Esophagus muscularis mucosa (tissue), 4 donors: ENCODE data around the gene ACVR1. TPM values are rescaled to one million over a fixed set of nuclear protein-coding genes. Genes with fewer than 3 reads are reported as not detected.

Source experiments
- DNase-seq: peaks from one replicate; pipeline ENCODE4 v3.0.0-alpha.2; 2017; ENCODE audit errors: extremely low spot score
- H3K27ac ChIP-seq, 4 donors: fragments of 200-600 bp; sonication (generic); replicated peaks in 1 of 4; 1 replicate in 3 of 4; 2 replicates in 1 of 4; pipeline ENCODE4 v1.5.1; 2016 to 2019; ENCODE audit warnings: mild to moderate bottlenecking in 1 of 4
- H3K27me3 ChIP-seq, 4 donors: fragments of 200-600 bp; sonication (generic); one replicate each; pipeline versions ENCODE4 v1.5.1 to v1.6.0; 2016 to 2019
- H3K36me3 ChIP-seq, 4 donors: fragments of 200-600 bp; sonication (generic); one replicate each; pipeline ENCODE4 v1.5.1; 2016 to 2019
- H3K4me1 ChIP-seq, 4 donors: fragments of 200-600 bp; sonication (generic); one replicate each; pipeline ENCODE4 v1.5.1; 2016 to 2019
- H3K4me3 ChIP-seq, 4 donors: fragments of 200-600 bp; sonication (generic); 1 replicate in 2 of 4; 2 replicates in 2 of 4; pipeline ENCODE4 v1.5.1; 2016 to 2019; ENCODE audit warnings: mild to moderate bottlenecking in 4 of 4, moderate library complexity in 1 of 4
- H3K9me3 ChIP-seq, 4 donors: fragments of 200-600 bp; sonication (generic); 1 replicate in 3 of 4; 2 replicates in 1 of 4; pipeline ENCODE4 v1.5.1; 2016 to 2019
- EP300 ChIP-seq: sonication (generic); formaldehyde crosslinking; IDR thresholded peaks from one replicate; pipeline ENCODE4 v1.6.1; 2017; ENCODE audit warnings: antibody characterized with exemption
- POLR2A ChIP-seq: fragments of 450-650 bp; IDR thresholded peaks from one replicate; pipeline ENCODE4 v1.6.1; 2017; ENCODE audit warnings: antibody characterized with exemption, moderate library complexity, mild to moderate bottlenecking, low read depth
- POLR2AphosphoS5 ChIP-seq, 2 donors: sonication (generic); formaldehyde crosslinking; IDR thresholded peaks; one replicate each; pipeline ENCODE4 v1.6.1; 2017; ENCODE audit warnings: antibody characterized with exemption in 2 of 2
- WGBS: methylation state at CpG from one replicate; pipeline ENCODE4 v1.1.5; 2018; 5-methylcytosine and 5-hydroxymethylcytosine counted together
- intact Hi-C: fragments of 100-400 bp; cut with DNase I; formaldehyde crosslinking; loops from one replicate; pipeline ENCODE4 v1.15.1; 2023
- total RNA-seq, 4 donors: library from RNA; depleted of rRNA; stranded (reverse); fragments of >200 nt; gene quantifications; one replicate each; pipeline versions ENCODE4 v1.1.0 to v1.2.1, GENCODE V29; 2016
- TF ChIP-seq, protein P1 (sequence below), 3 experiments: fragments of 200-600 bp in 2 of 3; fragments of 450-650 bp in 1 of 3; sonication (generic) in 2 of 3; IDR thresholded peaks; one replicate each; pipeline ENCODE4 v1.5.1; 2017 to 2019; ENCODE audit warnings: antibody characterized with exemption in 3 of 3, mild to moderate bottlenecking in 2 of 3, moderate library complexity in 1 of 3

ACVR1 gene
- total RNA-seq, 4 donors from 2014 or later: 25.2 to 39.1 (median 32.3) TPM

DNA sequence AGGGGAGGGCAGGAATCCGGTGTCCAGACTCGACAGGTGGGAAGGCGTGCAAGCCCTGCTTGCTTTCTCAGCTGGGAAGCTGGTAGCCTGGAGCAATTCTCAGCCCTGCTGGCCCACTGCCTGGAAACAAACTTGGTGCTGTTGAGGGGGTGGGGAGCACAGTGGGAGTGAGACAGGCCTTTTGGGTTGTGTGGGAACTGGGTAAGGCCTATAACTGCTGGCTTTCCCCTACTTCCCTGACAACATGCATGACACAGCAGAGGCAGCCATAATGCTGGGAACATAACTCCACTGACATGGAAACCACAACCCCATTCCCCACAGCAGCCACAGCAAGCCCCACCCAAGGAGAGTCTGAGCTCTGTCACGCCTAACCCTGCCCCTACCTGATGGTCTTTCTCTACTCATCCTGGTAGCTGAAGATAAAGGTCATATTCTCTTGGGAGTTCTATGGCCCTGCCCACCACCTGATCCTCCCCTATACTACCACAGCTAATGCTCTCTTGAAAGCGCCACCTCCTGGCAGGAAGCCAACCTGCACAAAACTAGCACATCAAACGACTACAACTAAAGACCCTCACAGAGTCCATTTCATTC is 124.6 kb downstream of the ACVR1 start:
- Histone ChIP-seq H3K4me3 (no peak overlapping the region), H3K9me3 (peaks cover 0 to 7% (median 4%) of the 10 kb centered on the region in 4 donors), H3K4me1 (peaks cover 0 to 17% (median 3%) of the 10 kb centered on the region in 4 donors), H3K36me3 (peaks cover 7 to 55% (median 28%) of the 10 kb centered on the region in 4 donors), H3K27me3 (no peaks in the 10 kb centered on the region), H3K27ac (no peak overlapping the region)
- intact Hi-C loops: no loop called here
- 78% methylated on average over 6 of the region's 6 CpGs for WGBS
- DNase-seq: no peak
- TF ChIP-seq, protein P1, sequence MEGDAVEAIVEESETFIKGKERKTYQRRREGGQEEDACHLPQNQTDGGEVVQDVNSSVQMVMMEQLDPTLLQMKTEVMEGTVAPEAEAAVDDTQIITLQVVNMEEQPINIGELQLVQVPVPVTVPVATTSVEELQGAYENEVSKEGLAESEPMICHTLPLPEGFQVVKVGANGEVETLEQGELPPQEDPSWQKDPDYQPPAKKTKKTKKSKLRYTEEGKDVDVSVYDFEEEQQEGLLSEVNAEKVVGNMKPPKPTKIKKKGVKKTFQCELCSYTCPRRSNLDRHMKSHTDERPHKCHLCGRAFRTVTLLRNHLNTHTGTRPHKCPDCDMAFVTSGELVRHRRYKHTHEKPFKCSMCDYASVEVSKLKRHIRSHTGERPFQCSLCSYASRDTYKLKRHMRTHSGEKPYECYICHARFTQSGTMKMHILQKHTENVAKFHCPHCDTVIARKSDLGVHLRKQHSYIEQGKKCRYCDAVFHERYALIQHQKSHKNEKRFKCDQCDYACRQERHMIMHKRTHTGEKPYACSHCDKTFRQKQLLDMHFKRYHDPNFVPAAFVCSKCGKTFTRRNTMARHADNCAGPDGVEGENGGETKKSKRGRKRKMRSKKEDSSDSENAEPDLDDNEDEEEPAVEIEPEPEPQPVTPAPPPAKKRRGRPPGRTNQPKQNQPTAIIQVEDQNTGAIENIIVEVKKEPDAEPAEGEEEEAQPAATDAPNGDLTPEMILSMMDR (IDR thresholded peaks at IDR 0.05): no peak
- TF ChIP-seq EP300: no peak
- no peak for TF ChIP-seq POLR2AphosphoS5 (IDR thresholded peaks at IDR 0.05)
- no peak for TF ChIP-seq POLR2A

- intact Hi-C loops: no loop called here
- 99% methylated on average over 5 of the region's 6 CpGs for WGBS
- no peak for DNase-seq
- Histone ChIP-seq H3K4me3 (no peak overlapping the region), H3K9me3 (no peaks in the 10 kb centered on the region), H3K4me1 (peaks cover 0 to 17% (median 3%) of the 10 kb centered on the region in 4 donors), H3K27me3 (no peaks in the 10 kb centered on the region), H3K36me3 (peaks cover 7 to 39% (median 18%) of the 10 kb centered on the region in 4 donors), H3K27ac (no peak overlapping the region)
- TF ChIP-seq POLR2A: no peak
These were observed 126.4 kb downstream of the ACVR1 start for GRCh38 chr2:157749684-157750083.

DNA sequence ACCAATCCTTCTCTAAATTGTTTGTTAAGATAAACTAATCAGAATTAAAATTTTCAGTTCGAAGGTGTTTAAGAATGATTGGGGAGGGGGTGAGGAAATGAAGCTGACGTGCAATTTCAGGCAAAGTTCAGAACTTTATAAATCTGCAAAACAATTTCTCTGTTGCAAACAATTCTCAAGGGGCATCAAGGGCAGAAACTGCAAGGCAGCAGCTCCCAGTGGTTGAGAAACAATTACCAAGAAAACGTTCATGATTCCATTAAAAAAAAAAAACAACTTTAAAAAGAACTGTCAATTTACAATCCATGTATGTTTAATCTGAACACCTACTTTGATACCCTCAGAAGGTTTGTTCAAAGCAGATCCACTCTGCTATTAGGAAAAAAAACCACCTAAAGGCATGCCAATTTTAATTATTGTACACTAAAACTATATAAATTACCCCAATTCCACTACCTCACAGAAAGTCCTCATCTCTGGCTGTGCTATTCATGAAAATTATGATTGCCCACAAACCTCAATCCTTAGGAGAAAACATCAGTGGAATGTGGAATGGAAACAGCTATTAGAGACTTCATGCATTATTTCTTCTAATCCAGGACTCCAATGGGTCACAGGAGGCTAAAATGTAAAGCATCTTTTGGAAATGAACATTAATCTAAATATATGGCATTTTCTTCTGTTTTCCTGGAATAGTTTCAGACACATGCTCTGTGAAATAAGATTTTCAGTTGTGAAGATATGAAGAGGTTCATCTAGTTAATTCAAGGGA is 127.6 kb downstream of the ACVR1 start:
- 61% methylated on average over 3 of the region's 3 CpGs for WGBS
- DNase-seq: no peak
- no peak overlapping the region for H3K27ac ChIP-seq
- H3K9me3 ChIP-seq: no peaks in the 10 kb centered on the region
- peaks cover 0 to 17% (median 3%) of the 10 kb centered on the region in 4 donors for H3K4me1 ChIP-seq
- H3K27me3 ChIP-seq: no peaks in the 10 kb centered on the region
- H3K36me3 ChIP-seq: peaks cover 3 to 35% (median 16%) of the 10 kb centered on the region in 4 donors
- TF ChIP-seq, protein P1 (IDR thresholded peaks at IDR 0.05): no peak
- TF ChIP-seq POLR2A (no peak), POLR2AphosphoS5 (IDR thresholded peaks at IDR 0.05) (no peak), EP300 (no peak)
- H3K4me3 ChIP-seq: no peak overlapping the region
- intact Hi-C loops: no loop called here

- no peaks in the 10 kb centered on the region for H3K27me3 ChIP-seq
- peaks cover 0 to 29% (median 16%) of the 10 kb centered on the region in 4 donors for H3K36me3 ChIP-seq
- WGBS: 55% methylated on average over 3 of the region's 3 CpGs
- no peak for DNase-seq
- H3K4me3 ChIP-seq: no peak overlapping the region
- no peaks in the 10 kb centered on the region for H3K9me3 ChIP-seq
- intact Hi-C loops: no loop called here
- H3K27ac ChIP-seq: no peak overlapping the region
- H3K4me1 ChIP-seq: peaks cover 0 to 17% (median 3%) of the 10 kb centered on the region in 4 donors
- TF ChIP-seq POLR2AphosphoS5 (IDR thresholded peaks at IDR 0.05) (no peak), POLR2A (no peak), EP300 (no peak)
- TF ChIP-seq, protein P1 (IDR thresholded peaks at IDR 0.05): no peak
These were observed 128.3 kb downstream of the ACVR1 start for GRCh38 chr2:157747695-157748370.

DNA sequence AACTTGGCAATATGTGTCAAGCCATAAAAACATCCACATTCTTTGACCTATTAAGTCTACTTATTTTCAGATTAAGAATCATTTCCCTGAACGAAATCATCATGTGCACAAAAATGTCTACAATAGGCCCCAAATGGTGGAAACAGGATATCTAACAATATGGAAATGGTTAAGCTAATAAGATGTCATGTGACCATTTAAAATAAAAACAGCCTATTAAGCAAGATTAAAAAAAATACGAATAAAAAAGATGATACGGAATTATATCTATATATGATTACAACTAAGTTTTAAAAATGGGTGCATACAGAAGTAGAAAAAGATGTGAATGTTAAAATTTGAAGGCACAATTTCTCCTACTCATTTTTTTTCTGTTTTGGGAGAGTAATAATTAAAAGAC is 128.8 kb downstream of the ACVR1 start:
- WGBS: 85% methylated on average over 3 of the region's 3 CpGs
- no peak for DNase-seq
- Histone ChIP-seq H3K27ac (no peak overlapping the region), H3K9me3 (no peaks in the 10 kb centered on the region), H3K36me3 (peaks cover 3 to 28% (median 13%) of the 10 kb centered on the region in 4 donors), H3K4me1 (peaks cover 0 to 17% (median 3%) of the 10 kb centered on the region in 4 donors), H3K4me3 (no peak overlapping the region), H3K27me3 (no peaks in the 10 kb centered on the region)
- TF ChIP-seq EP300 (no peak), POLR2AphosphoS5 (IDR thresholded peaks at IDR 0.05) (no peak), POLR2A (no peak)
- TF ChIP-seq, protein P1 (IDR thresholded peaks at IDR 0.05): no peak
- intact Hi-C loops: no loop called here
